ENCODE data around the gene MRPL55. TPM values are rescaled to one million over a fixed set of nuclear protein-coding genes. Genes with fewer than 3 reads are reported as not detected.
A peak's percentile ranks its signal among the peaks of the same experiment; 100 is the strongest.

MRPL55 gene
- total and polyA plus RNA-seq, 2 of the 13 experiments (the other 11 are each of a cell fraction or from before 2014, with no cell fraction given), result 58.6 to 92.9 TPM

GRCh38 chr1:228149406-228150119 is 40.5 kb upstream of the MRPL55 start, which contains the start of gene GJC2 (continued):
- no peak for TF ChIP-seq ZBTB4 (CRISPR knock-in tag; IDR thresholded peaks at IDR 0.05; ENCODE audit: borderline replicate concordance)
- no peak for TF ChIP-seq ZFP91 (CRISPR knock-in tag; IDR thresholded peaks at IDR 0.05; ENCODE audit: borderline replicate concordance)
- TF ChIP-seq ZNF256 (CRISPR knock-in tag; conservative IDR thresholded peaks at IDR 0.05), result no peak
- TF ChIP-seq FOXP4 (CRISPR knock-in tag; IDR thresholded peaks at IDR 0.05), result peak; percentile 61; the same call in 1 of the 2 replicates
- TF ChIP-seq FIP1L1 (IDR thresholded peaks at IDR 0.05; ENCODE audit: borderline replicate concordance, insufficient read depth, low read depth, low read length), result no peak; the same call in 1 of the 2 replicates
- TF ChIP-seq NFKBIZ (CRISPR knock-in tag; IDR thresholded peaks at IDR 0.05), result no peak
- no peak for TF ChIP-seq LBX2 (CRISPR knock-in tag; IDR thresholded peaks at IDR 0.05; ENCODE audit: borderline replicate concordance)
- TF ChIP-seq PCBP2 (optimal IDR thresholded peaks at IDR 0.05; ENCODE audit: low read depth, low read length, poor library complexity, severe bottlenecking), result no peak
- no peak for TF ChIP-seq GPBP1L1 (CRISPR knock-in tag; IDR thresholded peaks at IDR 0.05)
- TF ChIP-seq ZBTB10 (CRISPR knock-in tag; IDR thresholded peaks at IDR 0.05; ENCODE audit: borderline replicate concordance), result no peak
- no peak for TF ChIP-seq ATF6 (CRISPR knock-in tag; conservative IDR thresholded peaks at IDR 0.05)
- TF ChIP-seq RFXANK (CRISPR knock-in tag; IDR thresholded peaks at IDR 0.05), result no peak
- no peak for TF ChIP-seq FLYWCH1 (CRISPR knock-in tag; IDR thresholded peaks at IDR 0.05)
- TF ChIP-seq FOXM1 (CRISPR knock-in tag; IDR thresholded peaks at IDR 0.05), result no peak

All from HepG2 (cell line).